ENCODE measurements around the gene CD247.
A peak's percentile ranks its signal among the peaks of the same experiment; 100 is the strongest.

The CD247 gene

GRCh38 chr1:167439301-167439988 is 78.9 kb downstream of the CD247 start:
- no peaks in the 10 kb centered on the region for H3K9me3 ChIP-seq (ENCODE audit: control insufficient read depth, insufficient read depth, low read length)
- WGBS (ENCODE audit: insufficient coverage, insufficient read length): no CpG with 5 or more reads among the region's 49 CpGs
- H3K27ac ChIP-seq (ENCODE audit: low read length): no peak overlapping the region
- no peaks in the 10 kb centered on the region; the same call in 1 of the 2 replicates for H3K4me1 ChIP-seq (ENCODE audit: control insufficient read depth, insufficient read depth, low read length)
- peak overlapping the region; percentile 28; the same call in 1 of the 2 replicates for H3K4me3 ChIP-seq (ENCODE audit: low read length)
- H3K27me3 ChIP-seq (ENCODE audit: control insufficient read depth, insufficient read depth, low read length): peaks cover 9% of the 10 kb centered on the region; the same call in 1 of the 2 replicates
- no peaks in the 10 kb centered on the region for H3K36me3 ChIP-seq (ENCODE audit: control insufficient read depth, insufficient read depth, low read length)
- no peak for DNase-seq (ENCODE audit: low read depth, low spot score)

GRCh38 chr1:167438171-167439138 is 79.9 kb downstream of the CD247 start:
- no CpG with 5 or more reads among the region's 17 CpGs for WGBS (ENCODE audit: insufficient coverage, insufficient read length)
- no peaks in the 10 kb centered on the region; the same call in 1 of the 2 replicates for H3K4me1 ChIP-seq (ENCODE audit: control insufficient read depth, insufficient read depth, low read length)
- no peaks in the 10 kb centered on the region for H3K9me3 ChIP-seq (ENCODE audit: control insufficient read depth, insufficient read depth, low read length)
- H3K36me3 ChIP-seq (ENCODE audit: control insufficient read depth, insufficient read depth, low read length): no peaks in the 10 kb centered on the region
- H3K27ac ChIP-seq (ENCODE audit: low read length): no peak overlapping the region
- no peak overlapping the region; the same call in 1 of the 2 replicates for H3K4me3 ChIP-seq (ENCODE audit: low read length)
- peaks cover 9% of the 10 kb centered on the region; the same call in 1 of the 2 replicates for H3K27me3 ChIP-seq (ENCODE audit: control insufficient read depth, insufficient read depth, low read length)
- no peak for DNase-seq (ENCODE audit: low read depth, low spot score)

GRCh38 chr1:167435484-167435883 is 82.8 kb downstream of the CD247 start:
- H3K9me3 ChIP-seq (ENCODE audit: control insufficient read depth, insufficient read depth, low read length): no peaks in the 10 kb centered on the region
- no peak overlapping the region for H3K4me3 ChIP-seq (ENCODE audit: low read length)
- peaks cover 15% of the 10 kb centered on the region for H3K4me1 ChIP-seq (ENCODE audit: control insufficient read depth, insufficient read depth, low read length)
- no peak overlapping the region for H3K27ac ChIP-seq (ENCODE audit: low read length)
- no peak for DNase-seq (ENCODE audit: low read depth, low spot score)
- H3K27me3 ChIP-seq (ENCODE audit: control insufficient read depth, insufficient read depth, low read length): peaks cover 9% of the 10 kb centered on the region; the same call in 1 of the 2 replicates
- WGBS (ENCODE audit: insufficient coverage, insufficient read length): no CpG with 5 or more reads among the region's 4 CpGs
- no peaks in the 10 kb centered on the region for H3K36me3 ChIP-seq (ENCODE audit: control insufficient read depth, insufficient read depth, low read length)

GRCh38 chr1:167434306-167434705 is 84.0 kb downstream of the CD247 start:
- no peak overlapping the region for H3K4me3 ChIP-seq (ENCODE audit: low read length)
- no peak overlapping the region for H3K27ac ChIP-seq (ENCODE audit: low read length)
- DNase-seq (ENCODE audit: low read depth, low spot score): no peak
- H3K4me1 ChIP-seq (ENCODE audit: control insufficient read depth, insufficient read depth, low read length): peaks cover 18% of the 10 kb centered on the region
- H3K36me3 ChIP-seq (ENCODE audit: control insufficient read depth, insufficient read depth, low read length): no peaks in the 10 kb centered on the region
- peaks cover 4% of the 10 kb centered on the region; the same call in 1 of the 2 replicates for H3K27me3 ChIP-seq (ENCODE audit: control insufficient read depth, insufficient read depth, low read length)
- H3K9me3 ChIP-seq (ENCODE audit: control insufficient read depth, insufficient read depth, low read length): no peaks in the 10 kb centered on the region
- no CpG with 5 or more reads among the region's 6 CpGs for WGBS (ENCODE audit: insufficient coverage, insufficient read length)

GRCh38 chr1:167433884-167434283 is 84.4 kb downstream of the CD247 start:
- H3K36me3 ChIP-seq (ENCODE audit: control insufficient read depth, insufficient read depth, low read length): no peaks in the 10 kb centered on the region
- no peak overlapping the region for H3K4me3 ChIP-seq (ENCODE audit: low read length)
- H3K4me1 ChIP-seq (ENCODE audit: control insufficient read depth, insufficient read depth, low read length): peaks cover 18% of the 10 kb centered on the region
- no peaks in the 10 kb centered on the region for H3K9me3 ChIP-seq (ENCODE audit: control insufficient read depth, insufficient read depth, low read length)
- no peak for DNase-seq (ENCODE audit: low read depth, low spot score)
- WGBS (ENCODE audit: insufficient coverage, insufficient read length): no CpG with 5 or more reads among the region's 6 CpGs
- H3K27me3 ChIP-seq (ENCODE audit: control insufficient read depth, insufficient read depth, low read length): peaks cover 2% of the 10 kb centered on the region; the same call in 1 of the 2 replicates
- no peak overlapping the region for H3K27ac ChIP-seq (ENCODE audit: low read length)

GRCh38 chr1:167432780-167433179 is 85.5 kb downstream of the CD247 start:
- Histone ChIP-seq H3K36me3 (ENCODE audit: control insufficient read depth, insufficient read depth, low read length) (no peaks in the 10 kb centered on the region), H3K9me3 (ENCODE audit: control insufficient read depth, insufficient read depth, low read length) (no peaks in the 10 kb centered on the region), H3K27ac (ENCODE audit: low read length) (no peak overlapping the region), H3K4me1 (ENCODE audit: control insufficient read depth, insufficient read depth, low read length) (peaks cover 18% of the 10 kb centered on the region), H3K27me3 (ENCODE audit: control insufficient read depth, insufficient read depth, low read length) (no peaks in the 10 kb centered on the region), H3K4me3 (ENCODE audit: low read length) (no peak overlapping the region)
- DNase-seq (ENCODE audit: low read depth, low spot score): no peak
- WGBS (ENCODE audit: insufficient coverage, insufficient read length): no CpG with 5 or more reads among the region's 7 CpGs

- H3K36me3 ChIP-seq (ENCODE audit: control insufficient read depth, insufficient read depth, low read length): no peaks in the 10 kb centered on the region
- WGBS (ENCODE audit: insufficient coverage, insufficient read length): no CpG with 5 or more reads among the region's 8 CpGs
- H3K27ac ChIP-seq (ENCODE audit: low read length): no peak overlapping the region
- DNase-seq (ENCODE audit: low read depth, low spot score): no peak
- H3K4me1 ChIP-seq (ENCODE audit: control insufficient read depth, insufficient read depth, low read length): peaks cover 18% of the 10 kb centered on the region
- H3K27me3 ChIP-seq (ENCODE audit: control insufficient read depth, insufficient read depth, low read length): no peaks in the 10 kb centered on the region
- H3K4me3 ChIP-seq (ENCODE audit: low read length): no peak overlapping the region
- no peaks in the 10 kb centered on the region for H3K9me3 ChIP-seq (ENCODE audit: control insufficient read depth, insufficient read depth, low read length)
Measured at GRCh38 chr1:167431909-167432650, 86.2 kb downstream of the CD247 start.

GRCh38 chr1:167431261-167431908 is 86.9 kb downstream of the CD247 start:
- Histone ChIP-seq H3K4me1 (ENCODE audit: control insufficient read depth, insufficient read depth, low read length) (peaks cover 18% of the 10 kb centered on the region), H3K27me3 (ENCODE audit: control insufficient read depth, insufficient read depth, low read length) (no peaks in the 10 kb centered on the region), H3K27ac (ENCODE audit: low read length) (no peak overlapping the region), H3K36me3 (ENCODE audit: control insufficient read depth, insufficient read depth, low read length) (no peaks in the 10 kb centered on the region), H3K9me3 (ENCODE audit: control insufficient read depth, insufficient read depth, low read length) (no peaks in the 10 kb centered on the region), H3K4me3 (ENCODE audit: low read length) (no peak overlapping the region)
- no peak for DNase-seq (ENCODE audit: low read depth, low spot score)
- WGBS (ENCODE audit: insufficient coverage, insufficient read length): no CpG with 5 or more reads among the region's 14 CpGs

GRCh38 chr1:167430849-167431242 is 87.5 kb downstream of the CD247 start:
- Histone ChIP-seq H3K4me3 (ENCODE audit: low read length) (no peak overlapping the region), H3K27ac (ENCODE audit: low read length) (no peak overlapping the region), H3K36me3 (ENCODE audit: control insufficient read depth, insufficient read depth, low read length) (no peaks in the 10 kb centered on the region), H3K9me3 (ENCODE audit: control insufficient read depth, insufficient read depth, low read length) (no peaks in the 10 kb centered on the region), H3K4me1 (ENCODE audit: control insufficient read depth, insufficient read depth, low read length) (peaks cover 18% of the 10 kb centered on the region), H3K27me3 (ENCODE audit: control insufficient read depth, insufficient read depth, low read length) (no peaks in the 10 kb centered on the region)
- no CpG with 5 or more reads among the region's 10 CpGs for WGBS (ENCODE audit: insufficient coverage, insufficient read length)
- DNase-seq (ENCODE audit: low read depth, low spot score): no peak
